ENCODE data around the gene MCUB. TPM values are rescaled to one million over a fixed set of nuclear protein-coding genes. Genes with fewer than 3 reads are reported as not detected.
"Not testable (repeated sequence)": the region's sequence is repeated elsewhere in the genome, so short reads cannot be mapped to it uniquely, and the experiment has no call there.

Gene MCUB
- total and polyA plus RNA-seq, 12 donors: 1.7 to 12.6 (median 3.5) TPM

GRCh38 chr4:109552237-109552636 lies 7.8 kb upstream of the MCUB start:
- WGBS, 2 donors: 90 to 97% methylated on average over 6 of the region's 6 CpGs
- TF ChIP-seq, protein P1, sequence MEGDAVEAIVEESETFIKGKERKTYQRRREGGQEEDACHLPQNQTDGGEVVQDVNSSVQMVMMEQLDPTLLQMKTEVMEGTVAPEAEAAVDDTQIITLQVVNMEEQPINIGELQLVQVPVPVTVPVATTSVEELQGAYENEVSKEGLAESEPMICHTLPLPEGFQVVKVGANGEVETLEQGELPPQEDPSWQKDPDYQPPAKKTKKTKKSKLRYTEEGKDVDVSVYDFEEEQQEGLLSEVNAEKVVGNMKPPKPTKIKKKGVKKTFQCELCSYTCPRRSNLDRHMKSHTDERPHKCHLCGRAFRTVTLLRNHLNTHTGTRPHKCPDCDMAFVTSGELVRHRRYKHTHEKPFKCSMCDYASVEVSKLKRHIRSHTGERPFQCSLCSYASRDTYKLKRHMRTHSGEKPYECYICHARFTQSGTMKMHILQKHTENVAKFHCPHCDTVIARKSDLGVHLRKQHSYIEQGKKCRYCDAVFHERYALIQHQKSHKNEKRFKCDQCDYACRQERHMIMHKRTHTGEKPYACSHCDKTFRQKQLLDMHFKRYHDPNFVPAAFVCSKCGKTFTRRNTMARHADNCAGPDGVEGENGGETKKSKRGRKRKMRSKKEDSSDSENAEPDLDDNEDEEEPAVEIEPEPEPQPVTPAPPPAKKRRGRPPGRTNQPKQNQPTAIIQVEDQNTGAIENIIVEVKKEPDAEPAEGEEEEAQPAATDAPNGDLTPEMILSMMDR (IDR thresholded peaks at IDR 0.05): no peak
- Histone ChIP-seq H3K27ac (no peak overlapping the region), H3K36me3 (peaks cover 0 to 6% (median 0%) of the 10 kb centered on the region in 9 donors), H3K9me3 (peaks cover 0 to 12% (median 0%) of the 10 kb centered on the region in 11 donors), H3K4me3 (no peak overlapping the region), H3K27me3 (no peaks in the 10 kb centered on the region), H3K4me1 (peaks cover 0 to 20% (median 0%) of the 10 kb centered on the region in 9 donors)
- intact Hi-C loops (cut with DNase I): loop anchor here in 5 of 10 donors (10.0 kb wide), 4 partner anchors 113 to 263 kb away; partner anchors contain the start of genes SEC24B (in 2 of the 5), CASP6 (in 1 of the 5) and GAR1 (in 1 of the 5)
- ATAC-seq (no peak), DNase-seq (no peak)

DNA sequence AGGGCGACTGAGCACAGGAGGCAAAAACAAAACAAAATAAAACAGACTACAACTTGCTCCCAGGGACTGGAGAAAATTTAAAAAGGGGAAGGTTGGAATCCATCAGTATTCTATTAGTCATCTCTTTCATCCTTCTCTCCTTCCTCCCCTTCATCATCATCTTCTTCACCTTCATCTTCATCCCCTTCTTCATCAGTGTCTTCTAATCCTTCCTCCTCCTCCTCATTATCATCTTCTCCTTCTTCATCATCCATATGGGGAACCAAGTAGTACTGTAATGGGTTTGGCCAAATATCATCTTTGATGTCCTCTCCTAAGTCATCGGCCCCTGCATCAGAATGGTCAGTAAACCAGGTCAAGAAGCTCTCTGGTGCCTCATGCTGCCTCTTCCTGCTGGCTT lies 6.9 kb upstream of the MCUB start:
- Histone ChIP-seq H3K9me3 (peaks cover 0 to 11% (median 0%) of the 10 kb centered on the region in 11 donors), H3K27ac (no peak overlapping the region), H3K27me3 (no peaks in the 10 kb centered on the region), H3K4me3 (no peak overlapping the region), H3K36me3 (peaks cover 0 to 6% (median 0%) of the 10 kb centered on the region in 9 donors), H3K4me1 (peaks cover 0 to 14% (median 0%) of the 10 kb centered on the region in 9 donors)
- ATAC-seq (no peak), DNase-seq (no peak)
- WGBS, 2 donors: 98 to 100% methylated on average over 2 of the region's 2 CpGs
- intact Hi-C loops (cut with DNase I): loop anchor here in 5 of 10 donors (10.0 kb wide), 4 partner anchors 112 to 262 kb away; partner anchors contain the start of genes SEC24B (in 2 of the 5), CASP6 (in 1 of the 5) and GAR1 (in 1 of the 5)
- TF ChIP-seq, protein P1 (IDR thresholded peaks at IDR 0.05): no peak

DNA sequence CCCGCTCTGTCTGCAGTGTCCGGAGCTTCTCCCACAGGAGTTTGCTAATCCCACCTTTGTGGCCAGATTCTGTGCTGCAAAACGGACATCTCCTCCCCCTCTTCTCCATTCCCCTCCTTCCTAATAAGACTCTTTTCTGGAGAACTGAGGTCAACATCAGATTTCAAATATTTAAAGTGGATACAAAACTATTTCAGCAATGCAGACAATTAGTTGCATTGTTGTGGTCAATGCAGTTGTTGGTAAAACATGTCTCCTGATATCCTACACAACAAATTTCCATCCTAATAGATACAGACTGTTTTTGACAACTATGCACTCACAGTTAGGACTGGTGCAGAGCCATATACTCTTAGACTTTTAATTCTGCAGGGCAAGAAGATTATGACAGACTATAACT lies 5.1 kb upstream of the MCUB start:
- H3K36me3 ChIP-seq: peaks cover 0 to 3% (median 0%) of the 10 kb centered on the region in 9 donors
- no peak overlapping the region for H3K4me3 ChIP-seq
- no peaks in the 10 kb centered on the region for H3K27me3 ChIP-seq
- DNase-seq (no peak), ATAC-seq (no peak)
- WGBS, 2 donors: 89 to 93% methylated on average over 3 of the region's 3 CpGs
- peaks cover 0 to 8% (median 0%) of the 10 kb centered on the region in 11 donors for H3K9me3 ChIP-seq
- intact Hi-C loops (cut with DNase I): loop anchor here in 5 of 10 donors (10.0 kb wide), 4 partner anchors 110 to 260 kb away; partner anchors contain the start of genes SEC24B (in 2 of the 5), CASP6 (in 1 of the 5) and GAR1 (in 1 of the 5)
- H3K27ac ChIP-seq: no peak overlapping the region
- TF ChIP-seq, protein P1 (IDR thresholded peaks at IDR 0.05): no peak
- H3K4me1 ChIP-seq: peaks cover 0 to 10% (median 3%) of the 10 kb centered on the region in 9 donors

DNA sequence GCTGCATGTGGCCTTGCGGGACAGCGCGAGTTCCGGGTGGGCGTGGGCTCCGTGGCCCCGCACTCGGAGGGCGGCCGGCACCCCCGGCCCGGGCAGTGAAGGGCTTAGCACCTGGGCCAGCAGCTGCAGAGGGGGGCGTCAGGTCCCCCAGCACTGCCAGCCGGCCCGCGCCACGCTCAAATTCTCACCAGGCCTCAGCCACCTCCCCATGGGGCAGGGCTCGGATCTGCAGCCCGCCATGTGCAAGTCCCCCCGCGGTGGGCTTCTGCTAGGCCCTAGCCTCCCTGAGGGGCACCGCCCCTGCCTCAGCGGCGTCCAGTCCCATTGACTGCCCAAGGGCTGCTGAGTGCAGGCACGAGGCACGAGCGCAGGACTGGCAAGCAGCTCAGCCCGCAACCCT lies 2.6 kb upstream of the MCUB start:
- intact Hi-C loops (cut with DNase I): loop anchor here in 5 of 10 donors (10.0 kb wide), 4 partner anchors 107 to 257 kb away; partner anchors contain the start of genes SEC24B (in 2 of the 5), CASP6 (in 1 of the 5) and GAR1 (in 1 of the 5)
- no peak for DNase-seq

GRCh38 chr4:109558095-109558494 lies 2.0 kb upstream of the MCUB start:
- intact Hi-C loops (cut with DNase I): loop anchor here in 5 of 10 donors (10.0 kb wide), 4 partner anchors 107 to 257 kb away; partner anchors contain the start of genes SEC24B (in 2 of the 5), CASP6 (in 1 of the 5) and GAR1 (in 1 of the 5)
- H3K4me1 ChIP-seq: peaks cover 0 to 24% (median 11%) of the 10 kb centered on the region in 9 donors
- H3K9me3 ChIP-seq, ATAC-seq, H3K36me3 ChIP-seq, H3K27me3 ChIP-seq, DNase-seq, H3K27ac ChIP-seq, H3K4me3 ChIP-seq: not testable (repeated sequence)
- 89 to 98% methylated on average over 6 of the region's 6 CpGs for WGBS, 2 donors

More for the DNA sequence above, 2.6 kb upstream of the MCUB start:
- peaks cover 0 to 3% (median 0%) of the 10 kb centered on the region in 7 donors for H3K27me3 ChIP-seq
- peaks cover 0 to 23% (median 11%) of the 10 kb centered on the region in 9 donors for H3K4me1 ChIP-seq
- TF ChIP-seq, protein P1 (IDR thresholded peaks at IDR 0.05): no peak
- WGBS, 2 donors: 96 to 99% methylated on average over 28 of the region's 28 CpGs
- H3K4me3 ChIP-seq: no peak overlapping the region
- no peak for ATAC-seq
- no peak overlapping the region for H3K27ac ChIP-seq
- H3K36me3 ChIP-seq: peaks cover 0 to 3% (median 0%) of the 10 kb centered on the region in 9 donors
- peaks cover 0 to 8% (median 0%) of the 10 kb centered on the region in 11 donors for H3K9me3 ChIP-seq
